HG03139 (cell line): ENCODE results near the gene DDX39B.
A peak's percentile ranks its signal among the peaks of the same experiment; 100 is the strongest.
"Not testable (repeated sequence)": the region's sequence is repeated elsewhere in the genome, so short reads cannot be mapped to it uniquely, and the experiment has no call there.

Experiments
- ATAC-seq: cut with Tn5 transposase; IDR thresholded peaks from one replicate; pipeline ENCODE4 v1.9.1; 2021; ENCODE audit not compliant: unreplicated experiment

The DDX39B gene

DNA sequence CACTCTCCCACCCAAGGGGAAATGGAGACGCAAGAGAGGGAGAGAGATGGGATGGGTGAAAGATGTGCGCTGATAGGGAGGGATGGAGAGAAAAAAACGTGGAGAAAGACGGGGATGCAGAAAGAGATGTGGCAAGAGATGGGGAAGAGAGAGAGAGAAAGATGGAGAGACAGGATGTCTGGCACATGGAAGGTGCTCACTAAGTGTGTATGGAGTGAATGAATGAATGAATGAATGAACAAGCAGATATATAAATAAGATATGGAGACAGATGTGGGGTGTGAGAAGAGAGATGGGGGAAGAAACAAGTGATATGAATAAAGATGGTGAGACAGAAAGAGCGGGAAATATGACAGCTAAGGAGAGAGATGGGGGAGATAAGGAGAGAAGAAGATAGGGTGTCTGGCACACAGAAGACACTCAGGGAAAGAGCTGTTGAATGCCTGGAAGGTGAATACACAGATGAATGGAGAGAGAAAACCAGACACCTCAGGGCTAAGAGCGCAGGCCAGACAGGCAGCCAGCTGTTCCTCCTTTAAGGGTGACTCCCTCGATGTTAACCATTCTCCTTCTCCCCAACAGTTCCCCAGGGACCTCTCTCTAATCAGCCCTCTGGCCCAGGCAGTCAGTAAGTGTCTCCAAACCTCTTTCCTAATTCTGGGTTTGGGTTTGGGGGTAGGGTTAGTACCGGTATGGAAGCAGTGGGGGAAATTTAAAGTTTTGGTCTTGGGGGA lies 34.3 kb upstream of the DDX39B start:
- no peak for ATAC-seq

DNA sequence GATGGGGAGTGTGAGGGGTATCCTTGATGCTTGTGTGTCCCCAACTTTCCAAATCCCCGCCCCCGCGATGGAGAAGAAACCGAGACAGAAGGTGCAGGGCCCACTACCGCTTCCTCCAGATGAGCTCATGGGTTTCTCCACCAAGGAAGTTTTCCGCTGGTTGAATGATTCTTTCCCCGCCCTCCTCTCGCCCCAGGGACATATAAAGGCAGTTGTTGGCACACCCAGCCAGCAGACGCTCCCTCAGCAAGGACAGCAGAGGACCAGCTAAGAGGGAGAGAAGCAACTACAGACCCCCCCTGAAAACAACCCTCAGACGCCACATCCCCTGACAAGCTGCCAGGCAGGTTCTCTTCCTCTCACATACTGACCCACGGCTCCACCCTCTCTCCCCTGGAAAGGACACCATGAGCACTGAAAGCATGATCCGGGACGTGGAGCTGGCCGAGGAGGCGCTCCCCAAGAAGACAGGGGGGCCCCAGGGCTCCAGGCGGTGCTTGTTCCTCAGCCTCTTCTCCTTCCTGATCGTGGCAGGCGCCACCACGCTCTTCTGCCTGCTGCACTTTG lies 33.6 kb upstream of the DDX39B start, which contains the start of gene TNF:
TSS of gene TNF (plus strand) at position 231 of the 567 bp plus-strand sequence. CDS start at position 408, 177 bp downstream.
- ATAC-seq: no peak

DNA sequence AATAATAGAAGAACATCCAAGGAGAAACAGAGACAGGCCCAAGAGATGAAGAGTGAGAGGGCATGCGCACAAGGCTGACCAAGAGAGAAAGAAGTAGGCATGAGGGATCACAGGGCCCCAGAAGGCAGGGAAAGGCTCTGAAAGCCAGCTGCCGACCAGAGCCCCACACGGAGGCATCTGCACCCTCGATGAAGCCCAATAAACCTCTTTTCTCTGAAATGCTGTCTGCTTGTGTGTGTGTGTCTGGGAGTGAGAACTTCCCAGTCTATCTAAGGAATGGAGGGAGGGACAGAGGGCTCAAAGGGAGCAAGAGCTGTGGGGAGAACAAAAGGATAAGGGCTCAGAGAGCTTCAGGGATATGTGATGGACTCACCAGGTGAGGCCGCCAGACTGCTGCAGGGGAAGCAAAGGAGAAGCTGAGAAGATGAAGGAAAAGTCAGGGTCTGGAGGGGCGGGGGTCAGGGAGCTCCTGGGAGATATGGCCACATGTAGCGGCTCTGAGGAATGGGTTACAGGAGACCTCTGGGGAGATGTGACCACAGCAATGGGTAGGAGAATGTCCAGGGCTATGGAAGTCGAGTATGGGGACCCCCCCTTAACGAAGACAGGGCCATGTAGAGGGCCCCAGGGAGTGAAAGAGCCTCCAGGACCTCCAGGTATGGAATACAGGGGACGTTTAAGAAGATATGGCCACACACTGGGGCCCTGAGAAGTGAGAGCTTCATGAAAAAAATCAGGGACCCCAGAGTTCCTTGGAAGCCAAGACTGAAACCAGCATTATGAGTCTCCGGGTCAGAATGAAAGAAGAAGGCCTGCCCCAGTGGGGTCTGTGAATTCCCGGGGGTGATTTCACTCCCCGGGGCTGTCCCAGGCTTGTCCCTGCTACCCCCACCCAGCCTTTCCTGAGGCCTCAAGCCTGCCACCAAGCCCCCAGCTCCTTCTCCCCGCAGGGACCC lies 32.6 kb upstream of the DDX39B start:
- no peak for ATAC-seq

DNA sequence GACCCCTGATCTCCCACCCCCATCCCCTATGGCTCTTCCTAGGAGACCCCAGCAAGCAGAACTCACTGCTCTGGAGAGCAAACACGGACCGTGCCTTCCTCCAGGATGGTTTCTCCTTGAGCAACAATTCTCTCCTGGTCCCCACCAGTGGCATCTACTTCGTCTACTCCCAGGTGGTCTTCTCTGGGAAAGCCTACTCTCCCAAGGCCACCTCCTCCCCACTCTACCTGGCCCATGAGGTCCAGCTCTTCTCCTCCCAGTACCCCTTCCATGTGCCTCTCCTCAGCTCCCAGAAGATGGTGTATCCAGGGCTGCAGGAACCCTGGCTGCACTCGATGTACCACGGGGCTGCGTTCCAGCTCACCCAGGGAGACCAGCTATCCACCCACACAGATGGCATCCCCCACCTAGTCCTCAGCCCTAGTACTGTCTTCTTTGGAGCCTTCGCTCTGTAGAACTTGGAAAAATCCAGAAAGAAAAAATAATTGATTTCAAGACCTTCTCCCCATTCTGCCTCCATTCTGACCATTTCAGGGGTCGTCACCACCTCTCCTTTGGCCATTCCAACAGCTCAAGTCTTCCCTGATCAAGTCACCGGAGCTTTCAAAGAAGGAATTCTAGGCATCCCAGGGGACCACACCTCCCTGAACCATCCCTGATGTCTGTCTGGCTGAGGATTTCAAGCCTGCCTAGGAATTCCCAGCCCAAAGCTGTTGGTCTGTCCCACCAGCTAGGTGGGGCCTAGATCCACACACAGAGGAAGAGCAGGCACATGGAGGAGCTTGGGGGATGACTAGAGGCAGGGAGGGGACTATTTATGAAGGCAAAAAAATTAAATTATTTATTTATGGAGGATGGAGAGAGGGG lies 31.7 kb upstream of the DDX39B start:
- no peak for ATAC-seq

DNA sequence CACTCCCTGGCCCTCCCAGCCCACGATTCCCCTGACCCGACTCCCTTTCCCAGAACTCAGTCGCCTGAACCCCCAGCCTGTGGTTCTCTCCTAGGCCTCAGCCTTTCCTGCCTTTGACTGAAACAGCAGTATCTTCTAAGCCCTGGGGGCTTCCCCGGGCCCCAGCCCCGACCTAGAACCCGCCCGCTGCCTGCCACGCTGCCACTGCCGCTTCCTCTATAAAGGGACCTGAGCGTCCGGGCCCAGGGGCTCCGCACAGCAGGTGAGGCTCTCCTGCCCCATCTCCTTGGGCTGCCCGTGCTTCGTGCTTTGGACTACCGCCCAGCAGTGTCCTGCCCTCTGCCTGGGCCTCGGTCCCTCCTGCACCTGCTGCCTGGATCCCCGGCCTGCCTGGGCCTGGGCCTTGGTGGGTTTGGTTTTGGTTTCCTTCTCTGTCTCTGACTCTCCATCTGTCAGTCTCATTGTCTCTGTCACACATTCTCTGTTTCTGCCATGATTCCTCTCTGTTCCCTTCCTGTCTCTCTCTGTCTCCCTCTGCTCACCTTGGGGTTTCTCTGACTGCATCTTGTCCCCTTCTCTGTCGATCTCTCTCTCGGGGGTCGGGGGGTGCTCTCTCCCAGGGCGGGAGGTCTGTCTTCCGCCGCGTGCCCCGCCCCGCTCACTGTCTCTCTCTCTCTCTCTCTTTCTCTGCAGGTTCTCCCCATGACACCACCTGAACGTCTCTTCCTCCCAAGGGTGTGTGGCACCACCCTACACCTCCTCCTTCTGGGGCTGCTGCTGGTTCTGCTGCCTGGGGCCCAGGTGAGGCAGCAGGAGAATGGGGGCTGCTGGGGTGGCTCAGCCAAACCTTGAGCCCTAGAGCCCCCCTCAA lies 30.5 kb upstream of the DDX39B start, which contains the start of gene LTA:
TSS of gene LTA (plus strand) at position 249 of the 871 bp plus-strand sequence. CDS start at position 703, 454 bp downstream.
- ATAC-seq: peak; percentile 37

DNA sequence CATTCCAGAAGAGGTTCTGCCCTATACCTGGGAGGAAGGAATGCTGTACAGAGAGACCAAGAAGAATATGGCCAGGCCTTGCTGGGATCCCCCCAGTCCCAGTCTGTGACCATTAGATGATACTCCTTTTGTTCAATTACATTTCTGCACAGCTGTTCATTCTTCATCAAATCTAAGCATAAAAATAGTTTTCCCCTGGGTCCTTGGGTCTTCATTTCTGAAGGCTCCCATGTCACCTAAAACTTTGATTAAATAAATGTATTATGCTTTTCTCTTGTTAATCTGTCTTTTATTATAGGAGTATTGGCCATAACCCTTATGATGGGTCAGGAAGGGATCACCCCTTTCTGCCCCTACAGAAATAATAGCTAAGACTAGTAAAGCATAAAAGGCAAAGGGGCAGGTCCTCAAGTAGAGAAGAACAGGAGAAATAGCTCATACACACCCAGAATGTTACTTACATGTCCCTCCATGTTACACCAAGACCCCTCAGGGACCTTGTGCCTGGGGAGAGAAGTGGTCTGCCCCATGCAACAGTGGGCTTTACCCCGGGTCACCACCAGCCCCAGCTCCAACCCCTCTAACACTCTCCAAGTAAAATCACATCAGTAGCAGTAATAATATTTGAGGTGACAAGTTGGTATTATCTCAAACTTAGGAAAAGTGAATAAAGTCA lies 28.2 kb upstream of the DDX39B start:
- no peak for ATAC-seq

DNA sequence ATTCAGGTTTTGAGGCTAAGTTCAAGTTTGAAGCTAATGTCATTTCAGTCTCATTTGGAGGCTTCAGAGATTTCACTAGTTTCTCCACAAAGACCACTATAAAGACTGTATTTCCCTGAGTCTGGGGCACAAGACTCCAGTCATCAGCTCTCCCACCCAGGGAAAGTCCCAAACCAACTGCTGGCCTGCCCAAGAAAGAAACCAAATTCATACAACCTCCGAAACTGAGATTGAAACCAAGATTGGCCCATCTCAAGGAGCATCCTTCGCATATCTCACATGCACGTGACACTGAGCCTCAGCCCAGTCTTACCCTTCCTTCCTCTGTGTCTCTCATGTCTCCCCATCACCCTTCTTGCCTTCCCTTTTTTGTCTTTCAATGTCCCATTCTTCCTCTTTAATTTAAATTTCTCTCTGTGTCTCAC lies 26.7 kb upstream of the DDX39B start:
- ATAC-seq: peak; percentile 50

DNA sequence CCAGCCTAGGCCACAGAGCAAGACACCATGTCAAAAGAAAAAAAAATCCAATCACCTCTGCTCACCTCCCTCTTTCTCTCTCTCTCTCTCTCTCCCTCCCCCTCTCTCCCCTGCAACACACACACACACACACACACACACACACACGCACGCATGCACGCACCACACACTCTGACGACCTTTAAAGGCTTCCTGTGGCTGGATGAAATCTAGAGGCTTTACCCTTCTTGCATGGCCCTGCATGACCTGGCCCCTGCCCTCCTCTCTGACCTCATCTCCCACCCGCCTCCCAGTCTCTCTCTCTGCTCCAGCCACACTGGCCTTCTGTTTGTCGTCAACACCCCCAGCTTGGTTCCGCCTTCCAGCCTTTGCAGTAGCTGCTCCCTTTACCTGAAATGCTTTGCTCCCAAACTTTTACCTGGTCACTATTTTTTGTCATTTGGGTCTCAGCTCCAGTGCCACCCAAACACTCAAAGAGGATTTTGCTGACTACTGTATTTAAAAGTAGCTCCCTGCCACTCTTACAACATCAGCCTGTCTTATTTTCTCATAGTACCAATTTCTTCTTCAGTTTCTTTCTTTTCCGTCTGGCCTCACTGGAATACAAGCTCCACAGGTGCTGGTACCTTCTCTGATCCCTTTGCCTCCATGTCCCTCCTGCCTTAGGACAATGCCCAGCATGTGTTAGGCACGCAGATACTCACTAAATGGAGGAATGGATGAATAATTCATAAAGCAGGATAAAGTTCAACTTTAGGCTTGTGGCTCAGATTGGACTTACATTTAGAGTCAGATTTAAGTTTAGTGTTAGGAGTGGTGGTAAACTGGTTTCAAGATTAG lies 25.9 kb upstream of the DDX39B start:
- no peak for ATAC-seq

DNA sequence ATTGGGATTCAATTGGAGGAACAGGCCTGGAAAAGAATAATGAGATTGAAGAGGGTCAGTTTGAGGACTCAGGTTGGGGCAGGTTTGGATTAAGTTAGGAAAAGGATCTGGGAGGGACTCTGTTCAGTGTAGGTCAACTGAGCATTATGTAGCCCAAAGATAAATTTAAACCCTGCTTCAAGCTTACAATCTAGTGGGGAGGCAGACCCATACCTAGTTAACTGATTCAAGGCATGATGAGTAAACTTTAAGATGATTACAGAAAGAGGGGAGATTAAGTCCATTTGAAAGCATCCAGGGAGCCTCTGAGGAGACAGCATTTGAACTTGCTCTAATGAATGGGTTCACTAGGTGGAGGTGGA lies 18.9 kb upstream of the DDX39B start:
- no peak for ATAC-seq

DNA sequence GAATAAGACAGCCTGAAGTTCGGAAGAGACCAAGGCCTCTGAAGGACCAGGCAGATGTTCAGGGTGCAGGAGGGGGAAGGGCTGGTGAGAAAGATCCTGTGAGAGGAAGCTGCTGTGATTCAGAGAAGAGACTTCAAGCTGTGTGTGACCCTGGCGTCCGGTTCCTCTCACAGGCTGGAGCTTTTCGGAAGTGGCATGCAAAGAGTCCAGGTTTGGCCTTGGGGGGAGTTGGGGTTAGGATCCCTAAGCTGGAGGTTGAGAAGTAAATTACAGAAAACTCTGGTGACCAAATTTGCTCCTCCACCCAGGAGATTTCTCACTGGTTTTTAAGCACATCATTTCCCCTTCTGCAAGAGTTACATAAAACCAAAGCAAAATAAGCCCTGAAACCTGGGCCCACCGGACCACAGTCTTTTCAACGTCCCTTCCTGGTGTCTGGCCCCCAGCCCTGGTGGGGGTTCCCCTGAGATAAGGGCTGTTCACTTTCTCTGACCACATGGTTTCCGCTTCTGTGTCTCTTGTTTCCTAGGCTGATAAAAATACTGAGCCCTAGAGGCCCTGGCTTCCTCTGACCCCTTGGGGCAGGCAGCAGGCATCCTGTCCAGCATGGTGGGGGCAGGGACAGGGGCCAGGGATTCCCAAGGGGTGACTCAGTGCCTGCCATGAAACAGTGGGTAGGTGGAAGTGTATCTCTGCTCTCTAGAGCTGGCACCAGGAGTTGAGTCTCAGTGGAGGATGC lies 18.3 kb upstream of the DDX39B start:
- ATAC-seq: peak; percentile 63

DNA sequence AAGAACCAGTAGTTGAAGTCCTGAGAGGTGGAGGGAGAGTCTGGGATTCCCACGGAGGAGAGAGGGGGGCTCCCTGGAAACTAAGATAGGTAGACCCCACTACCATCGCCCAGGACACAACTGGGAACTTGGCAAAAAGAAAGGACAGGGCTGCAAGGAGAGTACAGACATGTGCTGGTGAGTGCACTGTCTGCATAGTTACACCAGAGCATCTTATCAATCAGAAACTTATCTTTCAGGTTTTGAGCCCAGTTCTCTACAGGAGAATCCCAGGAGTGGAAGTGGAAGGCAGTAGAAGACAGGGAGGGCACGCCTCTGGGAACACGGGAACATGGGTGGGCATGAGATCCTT lies 17.8 kb upstream of the DDX39B start:
- no peak for ATAC-seq

DNA sequence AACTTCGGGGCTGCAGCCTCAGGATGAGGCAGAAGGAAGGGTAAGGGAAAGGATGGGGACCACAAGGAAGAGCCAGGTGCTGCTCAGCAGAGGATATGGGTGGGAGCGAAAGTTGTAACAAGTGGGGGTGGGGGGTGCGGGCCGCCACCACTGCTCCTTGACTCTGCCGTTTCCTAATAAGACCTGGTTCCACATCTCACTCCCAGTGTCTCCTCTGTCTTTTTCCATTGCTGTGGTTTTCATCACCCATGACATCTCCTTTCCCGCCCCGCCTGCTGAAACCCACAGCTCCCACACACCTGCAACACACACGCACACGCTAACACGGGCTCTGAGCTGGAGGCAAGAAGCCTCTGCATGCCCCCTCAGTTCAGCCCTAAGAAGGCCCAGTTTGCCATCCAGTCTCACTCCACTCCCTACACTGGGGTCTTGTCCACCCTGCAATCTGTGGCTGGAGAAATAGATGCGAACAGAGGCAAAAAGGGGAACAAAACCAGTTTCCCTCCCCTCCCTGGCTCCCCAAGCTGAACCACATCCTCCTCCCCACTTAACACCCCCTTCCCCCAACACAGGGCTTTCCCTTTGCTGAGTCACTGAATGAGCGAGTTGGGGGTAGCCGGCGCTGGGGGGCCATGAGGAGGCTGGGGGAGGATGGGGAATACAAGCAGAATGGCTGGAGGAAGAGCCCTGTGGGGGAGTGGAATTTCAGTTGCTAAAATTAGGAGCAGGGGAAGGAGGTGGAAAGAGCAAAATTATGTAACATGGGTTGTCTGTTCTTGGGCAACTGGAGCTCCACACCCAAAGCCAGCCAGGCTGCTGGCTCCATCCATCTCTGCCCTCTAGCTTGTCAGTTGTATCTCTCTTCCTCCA lies 17.1 kb upstream of the DDX39B start:
- ATAC-seq: no peak

DNA sequence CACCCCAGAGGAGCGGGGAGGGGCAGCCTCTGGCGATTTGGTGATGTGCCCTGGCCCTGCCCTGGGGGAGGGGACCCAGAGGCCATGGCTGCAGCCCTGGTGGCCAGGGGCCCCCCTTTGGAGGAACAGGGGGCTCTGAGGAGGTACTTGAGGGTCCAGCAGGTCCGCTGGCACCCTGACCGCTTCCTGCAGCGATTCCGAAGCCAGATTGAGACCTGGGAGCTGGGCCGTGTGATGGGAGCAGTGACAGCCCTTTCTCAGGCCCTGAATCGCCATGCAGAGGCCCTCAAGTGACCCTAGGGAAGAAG lies 16.5 kb upstream of the DDX39B start:
- ATAC-seq: no peak

DNA sequence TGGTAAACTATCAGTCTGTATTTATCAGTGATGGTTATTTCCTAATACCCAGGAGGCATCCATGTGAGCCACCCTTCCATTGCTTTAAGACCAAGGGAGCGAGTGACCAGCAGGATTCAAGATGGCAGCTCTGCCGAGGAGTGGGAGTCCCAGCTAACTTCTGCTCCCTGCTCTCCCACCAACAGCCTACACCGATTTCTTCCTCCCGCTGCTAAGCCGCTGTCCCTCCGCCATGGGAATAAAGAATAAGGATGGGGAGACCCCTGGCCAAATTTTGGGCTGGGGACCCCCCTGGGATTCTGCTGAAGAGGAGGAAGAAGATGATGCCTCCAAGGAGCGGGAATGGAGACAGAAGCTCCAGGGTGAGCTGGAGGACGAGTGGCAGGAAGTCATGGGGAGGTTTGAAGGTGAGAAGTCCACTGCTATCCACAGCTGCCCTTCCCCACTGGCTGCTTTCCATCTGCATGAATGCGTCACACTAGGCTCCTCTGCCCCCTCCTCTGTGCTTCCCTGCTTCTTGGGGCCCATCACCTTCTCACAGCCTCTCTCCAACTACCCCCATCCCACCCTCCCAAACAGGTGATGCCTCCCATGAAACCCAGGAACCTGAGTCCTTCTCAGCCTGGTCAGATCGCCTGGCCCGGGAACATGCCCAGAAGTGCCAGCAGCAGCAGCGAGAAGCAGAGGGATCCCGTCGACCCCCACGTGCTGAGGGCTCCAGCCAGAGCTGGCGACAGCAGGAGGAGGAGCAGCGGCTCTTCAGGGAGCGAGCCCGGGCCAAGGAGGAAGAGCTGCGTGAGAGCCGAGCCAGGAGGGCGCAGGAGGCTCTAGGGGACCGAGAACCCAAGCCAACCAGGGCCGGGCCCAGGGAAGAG lies 15.9 kb upstream of the DDX39B start:
- no peak for ATAC-seq

DNA sequence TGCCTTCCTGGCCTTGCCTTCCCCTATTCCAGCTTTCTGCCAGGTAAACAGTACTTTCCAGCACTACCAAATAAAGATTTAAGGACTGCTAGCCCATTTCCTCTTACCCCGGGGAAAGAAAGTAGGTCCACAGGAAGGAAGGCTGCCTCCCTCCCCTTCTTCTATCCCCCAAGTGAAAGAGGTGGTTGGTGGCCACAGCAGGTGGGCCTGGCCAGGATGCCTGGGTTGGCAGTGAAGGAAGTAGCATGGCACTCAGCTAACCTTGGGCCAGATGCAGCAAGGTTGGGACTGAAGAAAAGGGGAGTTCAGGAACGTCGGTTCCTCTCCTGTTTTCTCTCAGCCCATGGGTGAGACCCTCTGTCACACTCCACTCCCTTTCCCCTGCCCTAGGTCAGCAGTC lies 14.5 kb upstream of the DDX39B start:
- no peak for ATAC-seq

DNA sequence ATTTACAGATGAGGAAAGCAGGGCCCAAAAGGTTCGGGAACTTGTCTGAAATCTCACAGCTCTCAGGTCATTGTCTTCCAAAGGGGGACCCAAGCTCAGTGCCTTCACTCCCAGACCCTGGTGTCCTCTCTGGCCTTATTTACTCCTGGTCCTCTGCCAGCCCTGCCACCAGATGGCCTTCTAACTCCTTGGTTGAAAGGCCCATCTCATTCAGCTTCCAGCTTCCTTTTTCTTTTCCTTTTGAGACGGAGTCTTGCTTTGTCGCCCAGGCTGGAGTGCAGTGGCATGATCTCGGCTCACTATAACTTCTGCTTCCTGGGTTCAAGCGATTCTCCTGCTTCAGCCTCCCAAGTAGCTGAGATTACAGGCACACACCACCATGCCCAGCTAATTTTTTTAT lies 9.6 kb upstream of the DDX39B start:
- ATAC-seq: not testable (repeated sequence)
